Stimulated activated CD4-positive, alpha-beta T cell treated with anti-CD3 and anti-CD28 coated beads, Interleukin-2, amount 100 ng/mL, for 24 hours (primary cell): ENCODE results near the gene ERVW-1.

Source experiments
- DNase-seq, 2 donors: peaks; one replicate each; pipeline ENCODE4 v3.0.0-alpha.2; 2020

Gene ERVW-1

DNA sequence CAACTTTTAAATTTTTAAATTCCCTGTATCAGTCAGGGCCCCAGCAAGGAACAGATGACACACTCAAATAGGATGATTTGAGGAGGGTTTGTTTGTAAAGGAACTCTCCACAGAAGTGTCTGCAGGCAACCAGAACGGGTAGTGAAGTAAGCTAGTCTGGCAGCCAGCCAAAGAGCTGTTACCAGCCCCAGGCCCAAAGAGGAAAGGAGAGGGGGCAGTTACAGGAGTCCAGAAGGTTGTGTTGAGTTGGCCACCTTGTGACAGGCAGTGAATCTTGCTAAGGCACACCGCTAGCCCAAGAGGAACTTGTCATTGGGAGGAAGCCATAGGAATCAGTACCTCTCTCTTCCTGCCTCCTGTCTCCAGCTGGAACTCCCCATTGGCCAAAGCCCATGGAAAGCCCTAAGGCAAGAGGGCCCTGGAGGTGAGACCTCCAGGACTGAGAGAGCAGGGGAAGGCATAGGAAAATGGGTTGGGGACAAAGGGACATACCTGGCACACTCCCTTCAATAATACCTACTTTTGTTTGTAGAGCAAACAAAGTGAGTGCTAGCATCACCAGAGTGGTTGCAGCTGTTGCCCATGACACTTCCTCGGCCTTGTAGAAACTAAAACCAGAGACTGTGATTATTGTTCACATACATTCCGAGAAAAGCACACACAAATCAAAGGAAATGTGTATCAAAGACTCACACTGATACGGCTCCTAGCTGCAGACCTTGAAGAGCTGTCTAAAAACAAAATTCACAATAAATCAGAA is 55.9 kb downstream of the ERVW-1 start:
- DNase-seq, result no peak
